SK-N-SH treated with all-trans-retinoic acid at 6 μM for 48 hours (cell line): ENCODE measurements around the gene FMN1.

Source experiments
- ATAC-seq: fragments of 200-7000 bp; cut with Tn5 transposase; 3 replicates; pipeline ENCODE4 v1.9.1; 2020; ENCODE audit warnings: mild to moderate bottlenecking, moderate library complexity
- ARNTL ChIP-seq: fragments of 450-650 bp; formaldehyde crosslinking; IDR thresholded peaks from 2 replicates; pipeline ENCODE4 v1.5.0; 2020; ENCODE audit warnings: low read depth, mild to moderate bottlenecking, moderate library complexity, borderline replicate concordance
- BACH2 ChIP-seq: fragments of 250-450 bp; sonication (Bioruptor Pico); IDR thresholded peaks from 2 replicates; pipeline ENCODE4 v1.9.0; 2021; ENCODE audit warnings: mild to moderate bottlenecking, borderline replicate concordance
- CSDC2 ChIP-seq: fragments of 250-450 bp; sonication (Bioruptor Pico); IDR thresholded peaks from 2 replicates; pipeline ENCODE4 v1.5.0; 2020; ENCODE audit warnings: mild to moderate bottlenecking, moderate library complexity
- ESRRG ChIP-seq: fragments of 250-450 bp; sonication (Bioruptor Pico); IDR thresholded peaks from 2 replicates; pipeline ENCODE4 v1.6.1; 2021; ENCODE audit warnings: mild to moderate bottlenecking
- GLIS3 ChIP-seq: fragments of 250-450 bp; sonication (Bioruptor Pico); IDR thresholded peaks from 2 replicates; pipeline ENCODE4 v1.5.0; 2020; ENCODE audit warnings: mild to moderate bottlenecking, moderate library complexity
- ISL1 ChIP-seq: fragments of 250-450 bp; sonication (Bioruptor Pico); IDR thresholded peaks from 2 replicates; pipeline ENCODE4 v2.1.2; 2022; ENCODE audit warnings: mild to moderate bottlenecking, moderate library complexity
- OSR1 ChIP-seq: fragments of 250-450 bp; sonication (Bioruptor Pico); IDR thresholded peaks from 2 replicates; pipeline ENCODE4 v1.8.0; 2022; ENCODE audit warnings: moderate library complexity, mild to moderate bottlenecking, inconsistent platforms
- PPARA ChIP-seq: fragments of 250-450 bp; sonication (Bioruptor Pico); IDR thresholded peaks from 2 replicates; pipeline ENCODE4 v1.5.0; 2020; ENCODE audit warnings: mild to moderate bottlenecking, borderline replicate concordance
- RARB ChIP-seq: fragments of 250-450 bp; sonication (Bioruptor Pico); IDR thresholded peaks from 2 replicates; pipeline ENCODE4 v1.8.0; 2021; ENCODE audit warnings: mild to moderate bottlenecking, moderate library complexity
- SNAI2 ChIP-seq: fragments of 250-450 bp; sonication (Bioruptor Pico); IDR thresholded peaks from 2 replicates; pipeline ENCODE4 v1.5.0; 2020; ENCODE audit warnings: mild to moderate bottlenecking, moderate library complexity
- TOX ChIP-seq: fragments of 250-450 bp; sonication (Bioruptor Pico); IDR thresholded peaks from 2 replicates; pipeline ENCODE4 v1.8.0; 2021; ENCODE audit warnings: mild to moderate bottlenecking, moderate library complexity, borderline replicate concordance
- ZC3H10 ChIP-seq: fragments of 250-450 bp; sonication (Bioruptor Pico); IDR thresholded peaks from 2 replicates; pipeline ENCODE4 v1.5.1; 2021; ENCODE audit warnings: mild to moderate bottlenecking, moderate library complexity
- ZFP30 ChIP-seq: fragments of 450-650 bp; formaldehyde crosslinking; IDR thresholded peaks from 2 replicates; pipeline ENCODE4 v1.5.0; 2022; ENCODE audit warnings: mild to moderate bottlenecking, moderate library complexity
- ZNF70 ChIP-seq: fragments of 450-650 bp; formaldehyde crosslinking; IDR thresholded peaks from 2 replicates; pipeline ENCODE4 v1.5.0; 2020; ENCODE audit warnings: mild to moderate bottlenecking, moderate library complexity
- ZNF8 ChIP-seq: fragments of 450-650 bp; formaldehyde crosslinking; IDR thresholded peaks from 2 replicates; pipeline ENCODE4 v1.5.0; 2020; ENCODE audit warnings: mild to moderate bottlenecking, moderate library complexity
- TF ChIP-seq, protein P1 (sequence below): fragments of 250-450 bp; sonication (Bioruptor Pico); IDR thresholded peaks from 2 replicates; pipeline ENCODE4 v1.8.0; 2020; ENCODE audit warnings: mild to moderate bottlenecking, moderate library complexity, borderline replicate concordance
- TF ChIP-seq, protein P2 (sequence below): fragments of 250-450 bp; sonication (Bioruptor Pico); IDR thresholded peaks from 2 replicates; pipeline ENCODE4 v1.5.1; 2021; ENCODE audit warnings: mild to moderate bottlenecking, moderate library complexity
- TF ChIP-seq, protein P3 (sequence below): fragments of 250-450 bp; sonication (Bioruptor Pico); IDR thresholded peaks from 2 replicates; pipeline ENCODE4 v1.8.0; 2021; ENCODE audit warnings: low read depth, mild to moderate bottlenecking, moderate library complexity, borderline replicate concordance
- TF ChIP-seq, protein P4 (sequence below): fragments of 250-450 bp; sonication (Bioruptor Pico); IDR thresholded peaks from 2 replicates; pipeline ENCODE4 v1.5.0; 2020; ENCODE audit warnings: mild to moderate bottlenecking, moderate library complexity

Gene FMN1

DNA sequence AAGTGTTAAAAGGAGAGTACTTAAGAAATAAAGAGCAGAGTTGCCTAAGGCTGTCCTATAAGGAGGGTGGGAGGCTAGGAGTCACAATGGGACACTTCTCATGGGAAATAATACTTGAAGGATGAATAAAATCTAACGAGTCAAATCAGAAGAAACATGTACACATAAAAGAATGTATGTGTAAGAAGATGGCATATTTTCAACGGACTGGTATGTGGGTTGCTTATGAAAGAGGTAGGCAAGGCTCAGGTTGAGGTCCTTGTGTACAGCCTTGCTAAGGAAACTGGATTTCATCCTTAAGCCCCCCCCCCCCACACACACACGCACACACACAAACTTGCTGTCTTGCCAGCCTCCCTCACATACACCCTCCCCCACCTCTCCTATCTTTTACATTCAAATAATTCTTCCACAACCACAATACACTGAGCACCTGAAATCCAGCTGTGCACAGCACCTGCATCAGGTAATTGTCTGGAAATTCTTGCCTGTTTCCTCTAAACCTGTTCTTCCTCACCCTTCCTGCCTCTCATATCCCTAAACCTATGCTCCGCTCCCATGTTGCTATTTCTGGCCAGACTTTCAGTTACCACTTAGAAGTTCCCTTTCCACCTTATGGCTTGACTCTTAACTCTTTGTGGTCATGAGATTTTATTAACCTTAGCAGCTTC, 79.2 kb downstream of the FMN1 start:
- TF ChIP-seq TOX (CRISPR knock-in tag) (no peak), ARNTL (CRISPR knock-in tag) (no peak), GLIS3 (CRISPR knock-in tag) (no peak), ZNF8 (CRISPR knock-in tag) (no peak), CSDC2 (CRISPR knock-in tag) (no peak), ESRRG (CRISPR knock-in tag) (no peak), PPARA (CRISPR knock-in tag) (no peak)
- TF ChIP-seq, protein P1, sequence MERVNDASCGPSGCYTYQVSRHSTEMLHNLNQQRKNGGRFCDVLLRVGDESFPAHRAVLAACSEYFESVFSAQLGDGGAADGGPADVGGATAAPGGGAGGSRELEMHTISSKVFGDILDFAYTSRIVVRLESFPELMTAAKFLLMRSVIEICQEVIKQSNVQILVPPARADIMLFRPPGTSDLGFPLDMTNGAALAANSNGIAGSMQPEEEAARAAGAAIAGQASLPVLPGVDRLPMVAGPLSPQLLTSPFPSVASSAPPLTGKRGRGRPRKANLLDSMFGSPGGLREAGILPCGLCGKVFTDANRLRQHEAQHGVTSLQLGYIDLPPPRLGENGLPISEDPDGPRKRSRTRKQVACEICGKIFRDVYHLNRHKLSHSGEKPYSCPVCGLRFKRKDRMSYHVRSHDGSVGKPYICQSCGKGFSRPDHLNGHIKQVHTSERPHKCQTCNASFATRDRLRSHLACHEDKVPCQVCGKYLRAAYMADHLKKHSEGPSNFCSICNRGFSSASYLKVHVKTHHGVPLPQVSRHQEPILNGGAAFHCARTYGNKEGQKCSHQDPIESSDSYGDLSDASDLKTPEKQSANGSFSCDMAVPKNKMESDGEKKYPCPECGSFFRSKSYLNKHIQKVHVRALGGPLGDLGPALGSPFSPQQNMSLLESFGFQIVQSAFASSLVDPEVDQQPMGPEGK (CRISPR knock-in tag): no peak
- peak; percentile 15; the same call in 2 of the 3 replicates for ATAC-seq

DNA sequence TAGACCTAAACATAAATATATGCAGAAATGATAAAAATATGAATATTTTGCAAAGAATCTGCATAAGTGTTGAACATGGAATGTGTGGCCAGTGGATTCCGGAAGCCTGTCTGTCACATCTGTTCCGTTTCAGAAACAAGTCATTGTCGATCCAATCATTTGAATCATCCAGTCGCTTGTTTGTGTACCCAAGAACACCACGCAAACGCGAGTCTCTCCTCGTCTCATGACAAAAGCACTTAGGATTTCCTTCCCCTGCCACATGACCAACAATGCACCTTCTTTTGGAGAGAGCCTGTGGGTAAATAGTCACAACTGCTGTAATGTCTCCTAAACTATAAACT, 80.2 kb downstream of the FMN1 start:
- no peak for TF ChIP-seq BACH2 (CRISPR knock-in tag)
- no peak for TF ChIP-seq ISL1 (CRISPR knock-in tag)
- no peak for TF ChIP-seq RARB (CRISPR knock-in tag)
- TF ChIP-seq, protein P1 (CRISPR knock-in tag): no peak
- TF ChIP-seq, protein P2, sequence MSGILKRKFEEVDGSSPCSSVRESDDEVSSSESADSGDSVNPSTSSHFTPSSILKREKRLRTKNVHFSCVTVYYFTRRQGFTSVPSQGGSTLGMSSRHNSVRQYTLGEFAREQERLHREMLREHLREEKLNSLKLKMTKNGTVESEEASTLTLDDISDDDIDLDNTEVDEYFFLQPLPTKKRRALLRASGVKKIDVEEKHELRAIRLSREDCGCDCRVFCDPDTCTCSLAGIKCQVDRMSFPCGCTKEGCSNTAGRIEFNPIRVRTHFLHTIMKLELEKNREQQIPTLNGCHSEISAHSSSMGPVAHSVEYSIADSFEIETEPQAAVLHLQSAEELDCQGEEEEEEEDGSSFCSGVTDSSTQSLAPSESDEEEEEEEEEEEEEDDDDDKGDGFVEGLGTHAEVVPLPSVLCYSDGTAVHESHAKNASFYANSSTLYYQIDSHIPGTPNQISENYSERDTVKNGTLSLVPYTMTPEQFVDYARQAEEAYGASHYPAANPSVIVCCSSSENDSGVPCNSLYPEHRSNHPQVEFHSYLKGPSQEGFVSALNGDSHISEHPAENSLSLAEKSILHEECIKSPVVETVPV (CRISPR knock-in tag): no peak
- TF ChIP-seq ZC3H10 (CRISPR knock-in tag): no peak
- TF ChIP-seq ZFP30 (CRISPR knock-in tag): no peak
- TF ChIP-seq ESRRG (CRISPR knock-in tag): no peak
- no peak for TF ChIP-seq OSR1 (CRISPR knock-in tag)
- TF ChIP-seq ZNF70 (CRISPR knock-in tag): no peak
- TF ChIP-seq, protein P3, sequence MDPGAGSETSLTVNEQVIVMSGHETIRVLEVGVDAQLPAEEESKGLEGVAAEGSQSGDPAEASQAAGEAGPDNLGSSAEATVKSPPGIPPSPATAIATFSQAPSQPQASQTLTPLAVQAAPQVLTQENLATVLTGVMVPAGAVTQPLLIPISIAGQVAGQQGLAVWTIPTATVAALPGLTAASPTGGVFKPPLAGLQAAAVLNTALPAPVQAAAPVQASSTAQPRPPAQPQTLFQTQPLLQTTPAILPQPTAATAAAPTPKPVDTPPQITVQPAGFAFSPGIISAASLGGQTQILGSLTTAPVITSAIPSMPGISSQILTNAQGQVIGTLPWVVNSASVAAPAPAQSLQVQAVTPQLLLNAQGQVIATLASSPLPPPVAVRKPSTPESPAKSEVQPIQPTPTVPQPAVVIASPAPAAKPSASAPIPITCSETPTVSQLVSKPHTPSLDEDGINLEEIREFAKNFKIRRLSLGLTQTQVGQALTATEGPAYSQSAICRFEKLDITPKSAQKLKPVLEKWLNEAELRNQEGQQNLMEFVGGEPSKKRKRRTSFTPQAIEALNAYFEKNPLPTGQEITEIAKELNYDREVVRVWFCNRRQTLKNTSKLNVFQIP (CRISPR knock-in tag): no peak
- TF ChIP-seq SNAI2: no peak
- TF ChIP-seq CSDC2 (CRISPR knock-in tag): no peak
- TF ChIP-seq, protein P4, sequence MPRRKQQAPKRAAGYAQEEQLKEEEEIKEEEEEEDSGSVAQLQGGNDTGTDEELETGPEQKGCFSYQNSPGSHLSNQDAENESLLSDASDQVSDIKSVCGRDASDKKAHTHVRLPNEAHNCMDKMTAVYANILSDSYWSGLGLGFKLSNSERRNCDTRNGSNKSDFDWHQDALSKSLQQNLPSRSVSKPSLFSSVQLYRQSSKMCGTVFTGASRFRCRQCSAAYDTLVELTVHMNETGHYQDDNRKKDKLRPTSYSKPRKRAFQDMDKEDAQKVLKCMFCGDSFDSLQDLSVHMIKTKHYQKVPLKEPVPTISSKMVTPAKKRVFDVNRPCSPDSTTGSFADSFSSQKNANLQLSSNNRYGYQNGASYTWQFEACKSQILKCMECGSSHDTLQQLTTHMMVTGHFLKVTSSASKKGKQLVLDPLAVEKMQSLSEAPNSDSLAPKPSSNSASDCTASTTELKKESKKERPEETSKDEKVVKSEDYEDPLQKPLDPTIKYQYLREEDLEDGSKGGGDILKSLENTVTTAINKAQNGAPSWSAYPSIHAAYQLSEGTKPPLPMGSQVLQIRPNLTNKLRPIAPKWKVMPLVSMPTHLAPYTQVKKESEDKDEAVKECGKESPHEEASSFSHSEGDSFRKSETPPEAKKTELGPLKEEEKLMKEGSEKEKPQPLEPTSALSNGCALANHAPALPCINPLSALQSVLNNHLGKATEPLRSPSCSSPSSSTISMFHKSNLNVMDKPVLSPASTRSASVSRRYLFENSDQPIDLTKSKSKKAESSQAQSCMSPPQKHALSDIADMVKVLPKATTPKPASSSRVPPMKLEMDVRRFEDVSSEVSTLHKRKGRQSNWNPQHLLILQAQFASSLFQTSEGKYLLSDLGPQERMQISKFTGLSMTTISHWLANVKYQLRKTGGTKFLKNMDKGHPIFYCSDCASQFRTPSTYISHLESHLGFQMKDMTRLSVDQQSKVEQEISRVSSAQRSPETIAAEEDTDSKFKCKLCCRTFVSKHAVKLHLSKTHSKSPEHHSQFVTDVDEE (CRISPR knock-in tag): no peak
- TF ChIP-seq, all 23 proteins: peak for 0
- ATAC-seq: no peak; the same call in 2 of the 3 replicates

DNA sequence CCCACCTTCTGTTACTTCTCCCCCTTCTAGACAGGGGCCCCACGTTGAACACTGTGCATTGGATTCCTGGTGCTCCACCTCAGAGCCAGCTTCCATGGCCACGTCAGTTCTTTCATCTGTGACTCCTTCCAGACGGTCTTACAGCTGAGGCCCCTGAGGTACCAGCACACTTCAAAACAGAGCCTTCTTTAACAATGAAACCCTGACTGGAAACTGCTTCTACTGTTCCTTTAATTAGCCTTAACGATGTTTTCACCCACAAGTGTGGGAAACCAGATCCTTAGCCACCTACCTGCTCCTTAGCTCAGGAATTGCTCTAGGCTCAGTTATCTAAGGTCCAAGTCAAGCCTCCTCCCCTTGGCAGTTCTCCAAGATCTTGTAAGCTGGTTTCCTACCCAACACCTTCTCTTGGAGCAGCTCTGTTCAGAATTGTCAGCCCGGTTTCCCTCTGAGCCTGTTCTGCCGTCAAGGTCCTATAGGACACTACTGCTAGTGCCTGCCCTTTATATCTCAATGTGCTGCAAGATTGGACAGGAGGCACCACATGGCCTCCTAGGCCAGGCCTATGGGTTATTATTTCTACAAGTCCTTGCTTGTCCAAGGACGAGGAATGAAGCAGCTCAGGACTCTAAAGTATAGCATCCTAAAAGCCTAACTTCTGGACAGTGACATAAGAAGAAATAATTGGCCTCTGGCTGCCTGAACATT, 80.7 kb downstream of the FMN1 start:
- ATAC-seq: no peak; the same call in 1 of the 3 replicates
- TF ChIP-seq OSR1 (CRISPR knock-in tag) (no peak), TOX (CRISPR knock-in tag) (no peak), CSDC2 (CRISPR knock-in tag) (no peak), ARNTL (CRISPR knock-in tag) (no peak), ZC3H10 (CRISPR knock-in tag) (no peak), ESRRG (CRISPR knock-in tag) (no peak), PPARA (CRISPR knock-in tag) (no peak), RARB (CRISPR knock-in tag) (no peak), BACH2 (CRISPR knock-in tag) (no peak)
- TF ChIP-seq, protein P1 (CRISPR knock-in tag): no peak
- TF ChIP-seq, protein P2 (CRISPR knock-in tag): no peak
- TF ChIP-seq, protein P3 (CRISPR knock-in tag): no peak
